ENCODE measurements around the gene FYB2.

Gene FYB2

GRCh38 chr1:56771717-56772116 is 47.5 kb downstream of the FYB2 start:
- H3K27ac ChIP-seq (ENCODE audit: low read depth, low read length): no peak overlapping the region
- no peak overlapping the region for H2AFZ ChIP-seq (ENCODE audit: low read depth, low read length, severe bottlenecking)
- H3K27me3 ChIP-seq (ENCODE audit: low read length): no peaks in the 10 kb centered on the region
- no peaks in the 10 kb centered on the region for H3F3A ChIP-seq (ENCODE audit: insufficient read depth)
- no peak overlapping the region for H3K4me3 ChIP-seq (ENCODE audit: insufficient read depth, low read length, poor library complexity, severe bottlenecking)
- no peaks in the 10 kb centered on the region for H3K36me3 ChIP-seq (ENCODE audit: low read length)
- no peak for TF ChIP-seq EZH2phosphoT487 (conservative IDR thresholded peaks at IDR 0.05; ENCODE audit: low read length)
- no peak for TF ChIP-seq CTCF (IDR thresholded peaks at IDR 0.05; ENCODE audit: insufficient read depth, low read length, poor library complexity, severe bottlenecking)
- no peak overlapping the region for H3K4me2 ChIP-seq (ENCODE audit: low read depth, low read length, poor library complexity, severe bottlenecking)
- no peaks in the 10 kb centered on the region for H3K79me2 ChIP-seq (ENCODE audit: insufficient read depth, low read length)
- H3K9me3 ChIP-seq (ENCODE audit: insufficient read depth, low read length): no peaks in the 10 kb centered on the region
- no peaks in the 10 kb centered on the region for H3K9me2 ChIP-seq (replicated peaks; ENCODE audit: insufficient read depth, low read length)
- H4K20me1 ChIP-seq (ENCODE audit: low read depth, low read length): no peaks in the 10 kb centered on the region
- H3K9ac ChIP-seq (ENCODE audit: low read length): no peak overlapping the region

- Histone ChIP-seq H3K9me2 (replicated peaks; ENCODE audit: insufficient read depth, low read length) (no peaks in the 10 kb centered on the region), H3F3A (ENCODE audit: insufficient read depth) (no peaks in the 10 kb centered on the region), H4K20me1 (ENCODE audit: low read depth, low read length) (no peaks in the 10 kb centered on the region), H3K9me3 (ENCODE audit: insufficient read depth, low read length) (no peaks in the 10 kb centered on the region), H3K27me3 (ENCODE audit: low read length) (no peaks in the 10 kb centered on the region), H3K9ac (ENCODE audit: low read length) (no peak overlapping the region), H3K4me3 (ENCODE audit: insufficient read depth, low read length, poor library complexity, severe bottlenecking) (no peak overlapping the region), H3K36me3 (ENCODE audit: low read length) (no peaks in the 10 kb centered on the region), H3K4me2 (ENCODE audit: low read depth, low read length, poor library complexity, severe bottlenecking) (no peak overlapping the region), H3K79me2 (ENCODE audit: insufficient read depth, low read length) (no peaks in the 10 kb centered on the region), H2AFZ (ENCODE audit: low read depth, low read length, severe bottlenecking) (no peak overlapping the region), H3K27ac (ENCODE audit: low read depth, low read length) (no peak overlapping the region)
- TF ChIP-seq CTCF (IDR thresholded peaks at IDR 0.05; ENCODE audit: insufficient read depth, low read length, poor library complexity, severe bottlenecking) (no peak), EZH2phosphoT487 (conservative IDR thresholded peaks at IDR 0.05; ENCODE audit: low read length) (no peak)
Measured at GRCh38 chr1:56758794-56759193, 60.4 kb downstream of the FYB2 start.

GRCh38 chr1:56758135-56758534 is 61.1 kb downstream of the FYB2 start:
- Histone ChIP-seq H3K9me2 (replicated peaks; ENCODE audit: insufficient read depth, low read length) (no peaks in the 10 kb centered on the region), H3K9me3 (ENCODE audit: insufficient read depth, low read length) (no peaks in the 10 kb centered on the region), H4K20me1 (ENCODE audit: low read depth, low read length) (no peaks in the 10 kb centered on the region), H3K27me3 (ENCODE audit: low read length) (no peaks in the 10 kb centered on the region), H3K9ac (ENCODE audit: low read length) (no peak overlapping the region), H3K79me2 (ENCODE audit: insufficient read depth, low read length) (no peaks in the 10 kb centered on the region), H3K27ac (ENCODE audit: low read depth, low read length) (no peak overlapping the region), H2AFZ (ENCODE audit: low read depth, low read length, severe bottlenecking) (no peak overlapping the region), H3F3A (ENCODE audit: insufficient read depth) (no peaks in the 10 kb centered on the region), H3K36me3 (ENCODE audit: low read length) (no peaks in the 10 kb centered on the region), H3K4me2 (ENCODE audit: low read depth, low read length, poor library complexity, severe bottlenecking) (no peak overlapping the region), H3K4me3 (ENCODE audit: insufficient read depth, low read length, poor library complexity, severe bottlenecking) (no peak overlapping the region)
- TF ChIP-seq EZH2phosphoT487 (conservative IDR thresholded peaks at IDR 0.05; ENCODE audit: low read length): no peak
- TF ChIP-seq CTCF (IDR thresholded peaks at IDR 0.05; ENCODE audit: insufficient read depth, low read length, poor library complexity, severe bottlenecking): no peak

Measured in SU-DHL-6 (cell line).